HG03045 (cell line): ENCODE results near the gene ARHGAP10.
A peak's percentile ranks its signal among the peaks of the same experiment; 100 is the strongest.

ENCODE experiments used
- ATAC-seq: cut with Tn5 transposase; IDR thresholded peaks from one replicate; pipeline ENCODE4 v1.9.1; 2021; ENCODE audit warnings: mild to moderate bottlenecking, moderate library complexity; ENCODE audit not compliant: unreplicated experiment

ARHGAP10 gene

DNA sequence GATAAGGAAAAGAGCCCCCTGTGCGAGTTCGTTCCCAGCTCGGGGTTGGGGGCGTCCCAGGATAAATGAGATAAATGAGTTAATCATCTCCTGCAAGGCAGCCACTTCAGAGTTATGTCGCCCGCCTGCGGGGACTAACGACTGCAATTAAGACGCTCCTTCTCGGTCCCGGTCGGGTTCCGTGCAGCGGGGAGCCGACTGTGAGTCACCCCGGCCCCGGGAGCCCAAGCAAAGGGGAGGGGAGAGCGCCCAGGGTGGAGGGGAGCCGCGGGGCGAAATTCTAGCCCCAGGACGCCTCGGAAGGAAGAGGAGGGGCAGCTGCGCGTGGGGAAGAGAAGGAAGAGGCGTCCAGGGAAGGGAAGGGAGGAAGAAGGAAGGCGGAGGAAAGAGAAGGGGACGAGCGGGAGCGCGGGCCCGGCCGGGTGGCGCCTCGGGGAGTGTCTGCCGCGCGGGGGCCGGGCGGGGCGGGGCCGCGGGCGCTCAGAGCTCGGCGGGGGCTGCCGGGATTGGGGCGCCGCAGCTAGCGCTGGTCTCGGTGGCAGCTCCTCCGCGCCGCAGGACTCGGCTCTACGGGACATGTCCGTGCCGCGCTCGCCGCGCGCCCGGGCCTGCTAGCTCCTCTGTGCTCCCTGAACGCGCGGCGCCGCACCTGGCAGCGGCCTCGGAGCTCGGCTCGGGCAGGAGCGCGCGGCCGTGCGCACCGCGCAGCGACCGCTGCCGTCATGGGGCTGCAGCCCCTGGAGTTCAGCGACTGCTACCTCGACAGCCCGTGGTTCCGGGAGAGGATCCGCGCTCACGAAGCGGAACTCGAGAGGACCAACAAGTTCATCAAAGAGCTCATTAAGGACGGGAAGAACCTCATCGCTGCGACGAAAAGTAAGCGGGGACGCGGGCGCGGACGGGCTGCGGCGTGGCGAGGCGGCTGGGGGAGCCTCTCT, at the start of gene ARHGAP10:
ARHGAP10 (plus strand) TSS at position 509 of the 938 bp plus-strand sequence; CDS start at position 723, 214 bp downstream.
- ATAC-seq: peak; percentile 77

DNA sequence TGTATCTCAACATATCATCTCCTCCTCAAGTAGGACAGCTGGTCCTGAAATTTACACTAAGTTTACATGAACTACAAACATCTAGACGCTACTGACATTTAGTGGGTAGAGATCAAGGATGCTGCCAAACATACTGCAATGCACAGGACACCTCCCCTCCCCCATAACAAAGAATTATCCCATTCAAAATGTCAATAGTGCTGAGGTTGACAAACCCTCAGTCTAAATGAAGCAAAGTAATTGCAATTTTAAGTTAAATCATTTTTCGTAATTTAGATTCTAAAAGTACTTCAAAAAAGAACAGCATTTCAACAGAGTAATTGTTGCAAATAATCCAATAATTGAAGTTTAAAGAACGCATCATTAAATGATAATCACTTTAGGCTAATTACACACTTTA, 49.1 kb upstream of the ARHGAP10 start:
- no peak for ATAC-seq

DNA sequence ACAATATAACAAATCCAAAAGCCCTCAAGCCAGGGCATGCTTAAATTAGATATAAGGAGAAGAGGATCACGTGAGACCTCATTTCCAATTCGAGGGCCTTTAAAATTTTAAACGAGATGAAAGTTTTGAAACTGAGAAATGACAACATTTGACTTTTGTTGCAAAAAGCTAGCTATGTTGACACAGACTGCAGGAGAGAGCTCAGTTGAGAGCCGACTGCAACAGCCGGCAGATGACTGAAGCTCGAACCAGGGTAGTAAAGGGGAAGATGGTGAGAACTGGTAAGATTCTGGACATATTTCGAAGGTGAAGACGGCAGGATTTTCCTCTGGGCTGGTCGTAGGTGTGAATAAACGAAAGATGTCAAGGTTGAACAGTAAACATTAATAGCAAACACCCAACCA, 48.7 kb upstream of the ARHGAP10 start:
- ATAC-seq: no peak

- ATAC-seq: peak; percentile 99
These were observed 47.9 kb upstream of the ARHGAP10 start, which contains the start of gene PRMT9 for GRCh38 chr4:147683717-147684700. PRMT9 (minus strand) TSS chr4:147684163; CDS start chr4:147683987, 176 bp downstream.

GRCh38 chr4:147689067-147689466, 42.8 kb upstream of the ARHGAP10 start:
- ATAC-seq: no peak

DNA sequence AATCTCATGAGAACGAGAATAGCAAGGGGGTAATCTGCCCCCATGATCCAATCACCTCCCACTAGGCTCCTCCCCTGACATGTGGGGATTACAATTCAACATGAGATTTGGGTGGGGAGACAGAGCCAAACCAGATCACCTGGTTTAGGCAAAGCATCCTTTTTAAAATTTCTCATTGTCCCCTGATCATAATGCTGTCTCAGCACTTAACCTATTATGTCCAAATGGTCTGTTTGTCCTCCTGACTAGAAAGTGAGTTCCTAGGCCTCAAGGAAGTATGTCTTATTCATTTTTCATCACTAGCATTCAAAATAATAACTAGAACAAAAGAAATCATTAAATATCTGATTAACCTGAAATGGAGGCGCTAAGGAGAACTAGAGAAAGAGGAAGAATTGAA, 40.1 kb upstream of the ARHGAP10 start:
- ATAC-seq: no peak

DNA sequence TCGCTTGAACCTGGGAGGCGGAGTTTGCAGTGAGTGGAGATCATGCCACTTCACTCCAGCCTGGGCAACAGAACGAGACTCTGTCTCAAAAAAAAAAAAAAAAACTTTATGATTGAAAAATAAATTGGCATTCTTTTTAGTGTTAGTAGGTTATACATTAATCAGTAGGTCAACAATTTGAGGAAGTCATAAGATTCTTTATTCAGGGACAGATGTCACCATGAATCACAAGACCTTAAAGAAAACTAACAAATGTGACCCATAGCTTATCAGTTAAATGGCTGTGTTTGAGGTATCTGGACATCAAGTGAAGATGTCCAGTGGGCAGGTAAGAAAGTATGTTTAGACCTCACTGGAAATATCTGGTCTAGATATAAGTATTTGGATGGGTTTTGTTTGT, 38.7 kb upstream of the ARHGAP10 start:
- no peak for ATAC-seq

DNA sequence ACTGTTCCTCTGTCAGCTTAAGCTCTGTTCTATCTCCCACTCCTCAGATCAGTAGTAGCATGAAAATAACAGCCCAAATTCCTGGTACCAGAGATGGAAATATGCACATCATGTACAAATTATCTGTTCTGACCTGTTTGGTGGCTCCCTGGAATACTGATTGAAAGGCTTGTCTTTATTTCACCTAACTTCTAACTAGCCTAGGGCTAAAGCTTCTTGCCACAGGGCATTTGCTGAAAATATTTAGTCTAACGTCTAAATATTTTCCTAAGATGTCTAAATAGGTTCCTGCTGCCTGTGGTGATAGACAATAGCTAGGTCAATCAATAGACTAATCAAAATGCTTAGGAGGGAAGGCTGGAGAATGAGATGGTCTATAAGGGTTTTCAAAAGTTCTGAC, 35.0 kb upstream of the ARHGAP10 start:
- no peak for ATAC-seq

DNA sequence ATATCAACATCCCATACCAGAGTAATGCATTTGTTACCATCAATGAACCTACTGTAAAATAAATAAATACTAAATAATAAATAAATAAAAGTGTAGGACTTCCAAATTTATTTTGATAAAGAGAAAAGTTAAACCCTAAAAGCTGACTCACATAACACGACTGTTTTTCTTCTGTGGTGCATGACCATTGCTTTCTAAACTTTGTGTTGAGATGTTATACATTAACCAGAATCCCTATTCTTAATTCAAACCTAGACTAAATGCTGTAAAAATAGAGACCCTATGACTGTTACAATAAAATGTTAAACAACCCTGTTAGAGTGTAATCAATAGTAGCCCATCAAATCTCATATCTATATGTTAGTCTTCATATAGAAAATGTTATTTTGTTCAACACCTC, 27.0 kb upstream of the ARHGAP10 start:
- no peak for ATAC-seq

- peak; percentile 69 for ATAC-seq
These were observed 23.8 kb upstream of the ARHGAP10 start for GRCh38 chr4:147707892-147708672.

GRCh38 chr4:147709999-147710398, 21.9 kb upstream of the ARHGAP10 start:
- ATAC-seq: no peak

DNA sequence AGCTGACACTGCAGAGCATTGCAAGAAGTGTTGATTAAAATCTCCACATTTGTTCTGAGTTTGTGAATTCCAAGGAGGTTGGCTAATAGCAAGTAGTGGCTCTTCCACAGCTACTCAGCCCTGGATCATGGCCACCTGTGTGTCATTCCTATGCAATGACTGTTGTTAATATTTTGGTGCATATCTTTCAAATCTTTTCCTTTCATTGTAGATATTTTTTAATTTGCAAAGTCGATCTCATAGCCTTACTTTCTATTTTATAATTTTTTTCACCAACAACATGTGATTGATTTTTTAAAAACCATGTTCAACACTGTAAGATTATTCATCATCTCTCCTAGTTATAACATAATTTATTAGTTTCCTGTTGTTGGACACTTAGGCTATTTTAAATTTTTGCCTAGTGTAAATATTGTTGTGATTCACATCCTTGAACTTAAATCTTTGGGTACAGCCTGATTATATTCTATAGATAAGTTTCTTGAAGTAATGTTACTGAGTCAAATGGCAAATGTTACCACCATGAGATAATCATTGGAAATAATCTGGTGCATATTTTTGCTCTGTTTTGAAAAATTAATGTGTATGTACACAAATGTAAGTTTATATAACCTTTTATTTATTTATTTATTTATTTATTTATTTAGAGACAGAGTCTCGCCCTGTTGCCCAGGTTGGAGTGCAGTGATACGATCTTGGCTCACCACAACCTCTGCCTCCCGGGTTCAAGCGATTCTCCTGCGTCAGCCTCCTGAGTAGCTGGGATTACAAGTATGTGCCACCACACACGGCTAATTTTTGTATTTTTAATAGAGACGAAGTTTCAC, 17.1 kb upstream of the ARHGAP10 start:
- no peak for ATAC-seq

- ATAC-seq: peak; percentile 89
These were observed 14.0 kb upstream of the ARHGAP10 start for GRCh38 chr4:147717878-147718277.

- ATAC-seq: no peak
These were observed 8.6 kb upstream of the ARHGAP10 start for GRCh38 chr4:147723326-147723725.

GRCh38 chr4:147724468-147725201, 7.3 kb upstream of the ARHGAP10 start:
- no peak for ATAC-seq

DNA sequence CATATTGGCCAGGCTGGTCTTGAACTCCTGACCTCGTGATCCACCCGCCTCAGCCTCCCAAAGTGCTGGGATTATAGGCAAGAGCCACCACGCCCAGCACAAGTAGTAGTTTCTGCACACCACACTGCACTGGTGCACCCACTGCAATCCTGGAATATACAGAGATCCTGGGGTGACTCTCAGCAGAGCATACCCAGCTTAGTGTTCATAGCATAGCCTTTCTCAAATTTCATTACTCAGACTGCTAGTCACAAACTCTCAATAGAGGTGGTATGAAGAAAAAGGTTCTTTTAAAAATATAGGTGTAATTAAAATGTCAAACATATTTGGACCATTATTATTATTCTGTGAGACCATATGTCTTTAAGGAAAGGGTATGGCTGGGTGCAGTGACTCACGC, 6.2 kb upstream of the ARHGAP10 start:
- ATAC-seq: no peak

DNA sequence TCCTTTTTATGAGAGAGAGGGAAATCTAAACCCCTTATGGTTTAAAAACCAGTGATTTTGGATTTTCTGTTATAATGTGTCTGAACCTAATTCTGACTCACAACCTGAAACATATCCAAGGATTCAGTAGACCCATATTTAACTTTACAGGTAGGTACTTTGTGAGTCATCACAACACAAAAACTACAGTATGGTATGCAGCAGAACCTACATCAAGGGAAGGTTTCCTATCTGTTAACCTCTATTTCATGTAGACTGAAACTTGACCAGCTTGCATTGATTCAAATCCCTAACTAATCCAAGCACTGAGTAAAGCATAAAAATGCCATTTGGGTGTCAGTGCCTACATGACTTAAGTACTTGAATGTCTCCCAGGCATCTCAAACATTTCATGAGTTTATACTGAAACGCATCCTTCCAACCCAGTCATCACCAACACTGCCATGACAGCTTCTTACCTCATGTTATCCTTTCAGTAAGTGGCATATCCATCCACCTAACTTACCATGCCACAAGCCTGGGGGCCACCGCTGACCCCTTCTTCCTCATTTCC, 4.3 kb upstream of the ARHGAP10 start:
- no peak for ATAC-seq

DNA sequence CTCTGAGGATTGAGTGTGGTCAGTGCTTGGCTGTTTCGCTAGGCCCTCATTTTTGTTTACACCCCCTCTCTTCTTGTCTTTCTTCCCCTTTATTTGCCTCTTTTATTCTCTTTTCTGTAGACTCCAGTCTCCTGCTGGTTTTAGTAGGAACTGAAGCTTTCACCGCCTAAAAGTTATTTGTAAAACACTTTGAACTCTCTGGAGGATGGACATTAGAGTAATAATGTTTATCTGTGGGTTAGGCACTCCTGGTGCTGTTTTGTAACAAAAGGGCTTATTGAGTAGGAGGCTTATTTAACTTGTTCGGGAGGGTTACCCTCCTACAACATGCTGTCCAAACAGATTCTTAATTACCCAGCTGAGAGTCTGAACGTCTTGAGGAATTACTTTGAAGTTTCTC, 1.6 kb upstream of the ARHGAP10 start:
- no peak for ATAC-seq
